GM21528 (cell line): ENCODE results near the gene HABP4.
"Not testable (repeated sequence)": the region's sequence is repeated elsewhere in the genome, so short reads cannot be mapped to it uniquely, and the experiment has no call there.

Experiments
- ATAC-seq: cut with Tn5 transposase; IDR thresholded peaks from one replicate; pipeline ENCODE4 v1.9.1; 2021; ENCODE audit warnings: mild to moderate bottlenecking, moderate library complexity; ENCODE audit not compliant: unreplicated experiment, low FRiP score

Gene HABP4

DNA sequence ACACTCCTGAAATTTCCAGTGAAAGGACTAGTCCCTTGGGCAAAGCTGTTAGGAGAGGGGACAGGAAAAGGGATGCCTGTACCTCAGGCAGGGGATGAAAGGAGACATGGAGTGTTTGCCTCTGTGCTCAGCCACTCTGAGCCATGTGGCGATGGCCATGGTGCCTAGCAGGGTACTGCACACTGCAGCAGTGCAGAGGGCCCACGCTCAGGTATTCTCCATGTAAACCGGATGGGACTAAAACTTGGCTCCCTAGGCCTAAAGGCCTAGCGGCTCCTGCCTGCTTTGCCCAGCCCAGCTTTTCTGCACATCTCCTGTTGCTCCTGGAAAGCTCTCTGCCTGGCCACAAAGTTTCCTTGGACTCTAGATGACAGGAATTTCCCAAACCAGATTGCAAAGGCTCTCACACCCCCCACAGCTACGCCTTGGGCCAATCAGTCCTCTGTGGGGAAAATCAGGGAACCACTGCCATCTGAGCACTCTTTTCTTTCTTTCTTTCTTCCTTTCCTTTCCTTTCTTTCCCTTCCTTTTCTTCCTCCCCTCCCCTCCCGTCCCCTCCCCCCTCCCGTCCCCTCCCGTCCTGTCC, 44.3 kb downstream of the HABP4 start:
- ATAC-seq = no peak

DNA sequence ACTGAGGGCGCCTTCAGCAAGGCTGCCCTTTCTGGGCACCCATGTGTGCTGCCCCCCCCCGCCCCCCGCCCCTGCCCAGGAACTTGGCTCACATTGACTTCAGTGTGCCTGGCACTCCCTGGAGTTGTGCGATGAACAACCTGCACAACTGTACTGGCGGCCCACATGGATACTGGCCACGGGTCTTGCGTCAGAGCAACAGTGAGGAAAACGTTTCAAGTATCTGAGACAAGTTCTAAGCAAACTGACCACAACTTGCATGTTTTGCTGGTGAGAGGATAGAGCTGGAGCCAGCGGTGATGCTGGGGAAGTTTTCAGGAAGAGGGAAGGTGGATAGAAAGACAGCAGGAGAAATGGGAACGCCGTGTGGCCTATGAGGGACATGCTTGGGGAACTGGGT, 45.4 kb downstream of the HABP4 start:
- ATAC-seq = no peak

DNA sequence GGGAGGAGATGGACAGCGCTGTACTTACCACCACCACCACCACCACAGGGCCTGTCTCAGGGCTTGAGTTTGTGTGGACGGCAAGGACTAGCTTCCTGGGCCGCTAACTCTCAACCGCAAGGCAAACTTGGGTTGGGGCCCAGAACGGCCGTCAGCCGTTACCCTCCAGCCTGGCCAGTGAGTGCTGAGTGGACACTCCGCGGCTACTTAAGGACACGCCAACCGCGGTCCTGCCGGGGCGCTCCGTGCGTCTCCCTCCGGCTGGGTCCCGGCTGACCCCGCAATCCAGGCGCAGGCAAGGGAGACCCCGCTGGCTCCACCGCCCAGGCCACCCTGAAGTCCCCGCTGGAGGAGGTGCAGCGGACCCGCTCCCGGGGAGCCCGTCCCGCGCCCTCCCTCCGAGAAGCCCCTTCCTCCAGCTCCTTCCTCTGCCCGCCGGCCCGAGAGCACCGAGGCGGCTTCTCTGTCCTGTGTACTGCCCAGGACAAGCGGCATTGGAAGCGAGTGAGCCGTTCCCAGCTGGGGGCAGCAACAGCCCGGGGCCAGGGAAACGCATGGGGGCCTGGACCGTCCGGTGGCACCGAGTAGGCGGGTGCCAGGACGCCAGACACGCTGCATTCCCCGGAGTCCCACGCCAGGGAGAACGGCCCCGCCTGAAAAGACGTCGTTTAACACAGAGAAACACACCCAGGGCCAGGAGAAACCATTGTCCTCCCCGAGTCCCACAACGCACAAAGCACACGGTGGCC, 46.6 kb downstream of the HABP4 start:
- ATAC-seq = no peak

DNA sequence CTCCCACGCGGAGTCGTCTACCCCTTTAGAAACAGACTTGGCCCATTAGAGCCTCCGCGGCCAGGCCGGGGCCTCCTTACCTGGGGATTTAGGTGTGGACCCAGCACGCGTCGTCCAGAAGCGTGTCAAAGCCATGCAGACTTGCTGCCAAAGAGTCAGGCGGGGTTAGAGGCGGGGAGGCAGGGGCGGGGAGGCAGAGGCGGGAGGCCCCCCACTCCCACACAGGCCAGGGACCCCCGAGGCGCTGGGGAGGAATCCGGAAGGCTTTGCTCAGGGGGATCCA, 47.1 kb downstream of the HABP4 start:
- ATAC-seq = no peak

DNA sequence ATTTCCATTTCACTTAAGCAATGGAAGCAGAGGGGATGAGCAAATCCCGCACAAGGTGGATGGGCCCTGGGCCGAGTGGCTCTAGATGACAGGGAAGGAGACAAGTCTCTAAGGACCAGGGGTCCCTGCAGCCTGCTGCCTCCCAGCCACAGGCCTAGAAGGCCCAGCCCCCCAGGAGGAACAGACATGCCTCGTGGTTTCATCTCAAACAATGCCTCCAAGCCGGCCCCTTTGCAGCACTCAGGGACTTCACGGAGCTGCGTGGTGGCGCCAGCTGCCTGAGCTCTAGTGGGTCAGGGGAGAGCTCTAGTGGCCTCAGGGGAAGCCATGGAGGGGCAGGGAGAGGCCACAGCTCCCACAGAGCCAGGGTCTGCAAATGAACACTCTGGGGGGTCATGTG, 48.8 kb downstream of the HABP4 start:
- ATAC-seq = no peak

DNA sequence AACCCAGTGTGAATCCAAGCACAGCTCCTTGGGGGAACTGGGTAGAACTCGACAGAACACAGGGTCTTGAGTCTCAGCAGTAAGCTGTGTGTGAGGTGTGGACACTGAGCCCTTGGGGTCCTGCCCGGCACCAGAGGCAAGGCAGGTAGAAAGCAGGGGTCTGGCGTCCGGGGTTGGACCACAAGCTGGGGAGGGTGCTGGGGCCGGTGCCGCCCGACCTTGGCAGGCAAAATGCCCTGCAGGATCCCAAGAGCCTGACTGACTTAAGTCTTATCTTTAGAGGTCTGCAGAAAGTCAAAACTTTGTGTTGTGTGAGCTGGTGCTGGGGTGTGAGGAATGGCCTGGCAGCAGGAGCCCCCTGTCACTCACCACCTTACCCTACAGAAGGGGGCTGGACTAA, 49.3 kb downstream of the HABP4 start:
- ATAC-seq = no peak

DNA sequence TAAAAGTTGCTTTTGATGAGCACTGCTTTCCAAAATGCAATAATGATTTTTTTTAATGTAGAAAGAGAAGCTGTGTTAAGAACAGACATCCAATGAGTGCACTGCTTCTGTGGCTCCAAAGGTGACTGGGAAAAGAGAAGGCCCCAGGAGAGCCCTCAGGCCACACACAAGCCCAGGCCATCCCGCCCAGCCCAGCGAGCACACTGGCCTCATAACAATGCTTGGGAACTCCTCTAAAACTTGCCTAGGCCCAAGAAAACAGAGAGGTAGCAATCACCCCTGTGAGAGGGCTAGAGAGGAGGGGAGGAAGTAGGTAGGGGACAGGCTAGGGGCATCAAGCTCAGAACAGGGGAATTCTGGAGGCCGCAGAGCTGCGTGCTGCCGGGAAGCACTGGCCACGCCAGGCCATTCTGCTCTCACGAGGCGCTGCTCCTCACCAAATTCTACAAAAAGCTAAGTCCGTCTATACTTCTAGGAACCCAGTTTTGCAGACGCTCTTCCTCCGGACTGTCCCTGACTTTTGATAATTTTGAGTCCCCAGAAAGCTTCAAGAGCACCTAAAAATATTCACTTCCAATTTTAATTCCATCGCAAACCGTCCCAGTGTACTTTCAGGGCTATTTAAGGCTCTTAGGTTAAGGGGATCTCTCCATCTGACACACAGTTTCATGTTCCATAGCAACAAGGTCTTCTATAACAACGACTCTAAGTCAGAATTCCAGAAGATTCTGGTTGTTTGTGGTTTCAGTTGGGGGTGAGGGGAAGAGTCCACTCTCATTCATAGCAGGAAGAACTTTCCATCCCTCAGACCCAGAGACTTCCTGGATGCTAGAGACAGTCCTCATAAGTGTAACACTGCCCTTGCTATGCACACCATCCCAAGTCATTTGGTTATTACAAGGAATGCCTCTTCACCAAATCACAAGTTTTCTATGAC, 51.0 kb downstream of the HABP4 start:
- ATAC-seq = no peak

DNA sequence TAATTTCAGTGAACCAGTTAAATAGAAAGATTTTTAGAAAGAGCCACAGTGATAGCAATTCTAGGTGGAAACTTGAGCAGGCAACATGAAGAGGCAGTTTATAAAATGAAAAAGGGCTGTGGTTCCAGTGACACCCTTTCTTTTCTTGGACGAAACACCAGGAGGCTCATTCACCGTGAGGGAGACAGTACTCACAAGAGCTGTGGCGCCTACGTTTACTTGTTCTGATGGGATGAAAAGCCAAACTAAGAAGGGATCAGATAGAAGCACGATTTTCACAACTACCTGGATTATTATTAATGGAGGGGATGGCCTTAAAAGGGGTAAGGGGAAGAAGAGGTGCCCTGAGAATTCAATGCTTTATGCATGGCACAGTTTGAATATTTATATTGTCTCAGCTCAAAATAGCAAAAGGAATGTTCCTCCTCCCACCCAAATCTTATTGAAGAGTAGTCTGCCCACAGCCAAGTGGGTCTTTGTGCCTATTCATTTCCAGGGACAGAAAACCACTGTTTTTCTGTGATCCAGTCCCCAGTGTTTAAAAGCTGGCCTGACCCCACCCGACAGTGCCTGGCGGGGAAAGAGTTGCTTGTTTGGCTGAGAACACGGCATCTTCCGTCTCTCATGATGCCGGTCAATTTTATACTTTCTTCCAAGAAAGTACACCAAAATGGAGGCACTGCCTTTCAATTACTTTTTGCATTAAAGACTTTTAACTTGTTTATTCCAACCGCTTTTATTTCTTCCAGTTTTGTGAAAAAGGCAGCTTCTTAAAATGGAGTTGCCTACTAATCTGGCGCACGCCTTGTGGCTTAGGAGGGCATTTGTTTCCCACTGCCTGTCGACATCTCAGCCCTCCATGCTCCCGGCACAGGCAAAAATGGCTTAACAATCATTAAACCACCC, 51.9 kb downstream of the HABP4 start:
- no peak for ATAC-seq

DNA sequence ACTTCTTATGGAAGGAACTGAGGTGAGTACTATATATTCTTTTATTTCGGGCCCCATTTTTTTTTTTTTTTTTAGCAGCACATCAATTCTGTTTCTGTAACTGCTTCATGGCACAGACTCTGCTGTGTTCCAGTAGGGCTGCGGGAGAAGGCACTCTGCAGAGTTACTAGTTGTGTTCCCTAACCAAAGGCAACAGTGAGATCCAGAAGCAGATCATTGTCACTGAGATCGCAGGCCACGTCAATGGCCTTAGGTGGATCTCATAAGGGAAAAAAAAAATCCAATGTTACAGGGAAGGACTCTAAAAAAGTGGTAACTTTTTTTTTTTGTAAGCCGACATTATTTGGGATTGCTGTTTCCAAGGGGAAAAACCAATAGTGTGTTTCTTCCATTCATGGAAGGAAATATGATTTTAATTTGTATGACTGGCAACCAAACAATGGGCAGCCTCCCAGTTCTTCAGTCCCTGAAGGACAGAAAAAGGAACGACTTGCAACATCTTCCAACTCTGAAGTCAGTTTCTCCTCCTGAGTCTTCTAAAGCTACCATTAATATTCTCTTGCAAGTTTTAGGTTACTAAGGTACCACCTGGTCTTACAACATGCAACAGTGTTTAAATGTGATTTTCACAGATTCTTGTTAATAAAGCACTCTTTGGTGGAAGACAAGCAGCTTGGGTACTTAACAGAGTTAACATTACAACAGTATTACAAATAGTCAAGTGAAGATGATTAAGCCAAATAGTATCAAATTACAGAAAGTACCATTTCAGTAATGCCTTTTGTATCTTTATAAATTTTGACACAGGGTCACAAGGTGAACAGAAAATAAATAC, 52.8 kb downstream of the HABP4 start:
- ATAC-seq = no peak

DNA sequence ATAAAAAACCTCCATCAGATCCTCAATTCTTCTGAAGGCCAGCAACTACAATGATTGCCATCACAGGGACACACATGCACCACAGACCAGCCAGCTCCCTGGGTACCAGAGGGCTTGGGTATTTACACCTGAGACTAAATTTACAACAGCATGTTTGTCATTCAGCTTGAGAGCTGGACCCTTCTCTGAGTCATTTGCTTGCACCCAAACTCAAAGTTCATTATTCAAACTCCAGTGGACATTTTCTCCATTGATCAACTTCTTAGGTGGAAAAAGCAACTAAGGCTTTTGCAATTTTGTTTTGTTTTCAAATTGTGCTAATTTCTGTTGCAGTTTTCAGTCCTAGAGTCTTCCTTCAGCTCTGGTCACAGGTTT, 53.4 kb downstream of the HABP4 start:
- not testable (repeated sequence) for ATAC-seq

DNA sequence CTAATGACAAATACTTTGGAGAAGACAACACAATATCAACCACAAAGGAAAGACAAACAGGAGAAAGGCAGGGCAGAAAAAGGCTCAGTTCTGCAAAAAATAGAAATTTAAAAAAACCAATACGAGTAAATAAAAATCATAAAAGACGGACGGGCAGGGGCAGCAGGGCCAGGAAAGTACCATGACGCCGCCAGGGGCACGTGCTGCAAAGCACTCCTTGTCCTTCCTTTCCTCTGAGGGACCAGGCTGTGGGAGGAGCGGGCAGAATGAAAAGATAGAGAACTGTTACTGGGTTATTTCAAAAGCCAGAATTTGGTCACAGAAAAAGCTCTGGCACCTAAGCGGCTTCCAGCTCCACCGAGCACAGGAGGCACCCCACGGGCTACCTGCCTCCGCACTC, 53.9 kb downstream of the HABP4 start:
- no peak for ATAC-seq

DNA sequence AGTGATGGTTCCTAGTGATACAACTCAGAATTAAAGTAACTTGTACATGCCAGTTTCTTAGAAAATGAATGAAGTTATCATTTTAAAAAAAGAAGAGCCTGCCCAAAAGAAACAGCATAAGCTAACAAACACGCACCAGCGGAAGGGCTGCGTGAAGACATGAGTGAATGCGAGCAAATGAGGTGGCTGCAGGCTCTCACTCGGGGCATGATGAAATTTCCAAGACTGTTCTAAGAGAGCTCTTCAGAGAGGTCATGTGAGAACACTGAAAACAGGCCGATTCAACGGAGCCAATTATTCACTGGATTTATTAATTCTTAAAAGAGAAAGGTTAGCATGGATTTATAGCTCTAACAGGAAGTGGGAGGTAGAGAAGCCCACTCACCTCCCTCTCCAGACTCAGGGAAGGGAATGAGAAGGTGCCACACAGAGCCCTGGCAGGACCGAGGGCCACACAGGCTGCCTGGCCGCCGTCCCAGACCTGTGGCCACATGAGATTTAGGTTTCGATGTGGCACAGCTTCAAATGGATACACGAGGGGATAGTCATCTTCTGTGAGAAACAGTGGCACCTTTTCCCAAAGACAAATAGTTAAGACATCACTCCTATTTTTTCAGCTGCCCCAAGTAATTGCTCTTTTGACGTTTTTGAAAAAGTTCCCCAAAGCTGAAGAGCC, 55.5 kb downstream of the HABP4 start:
- no peak for ATAC-seq

DNA sequence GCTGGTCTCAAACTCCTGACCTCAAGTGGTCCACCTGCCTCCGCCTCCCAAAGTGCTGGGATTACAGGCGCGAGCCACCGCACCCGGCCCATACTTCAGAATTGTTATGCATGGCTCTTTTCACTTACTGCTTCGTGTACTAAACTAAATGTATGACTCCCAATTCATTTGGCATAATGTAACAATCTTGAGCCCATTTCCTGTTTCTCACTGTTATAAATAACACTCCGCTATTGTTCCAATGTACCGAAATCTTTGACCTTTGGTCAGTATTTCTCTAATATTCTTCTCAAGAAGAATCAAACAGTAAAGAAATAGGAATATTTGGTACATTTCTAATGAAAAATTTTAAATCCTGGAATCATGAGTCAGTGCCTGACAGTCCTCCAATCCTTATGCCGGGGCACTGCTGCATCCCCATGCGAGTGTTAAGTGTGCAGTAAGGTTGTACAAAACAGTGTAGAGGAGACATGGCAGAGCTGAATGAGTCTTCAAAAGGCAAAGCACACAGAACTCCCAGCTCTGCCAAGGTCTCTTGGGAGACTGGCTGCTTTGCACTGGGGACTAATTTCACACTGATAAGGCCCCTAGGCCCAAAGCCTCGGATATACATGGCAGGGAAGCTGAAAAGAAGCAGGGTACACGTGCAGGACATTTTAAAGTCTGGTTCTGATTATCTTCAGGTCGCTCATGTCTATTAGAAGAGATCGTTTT, 58.4 kb downstream of the HABP4 start:
- no peak for ATAC-seq

DNA sequence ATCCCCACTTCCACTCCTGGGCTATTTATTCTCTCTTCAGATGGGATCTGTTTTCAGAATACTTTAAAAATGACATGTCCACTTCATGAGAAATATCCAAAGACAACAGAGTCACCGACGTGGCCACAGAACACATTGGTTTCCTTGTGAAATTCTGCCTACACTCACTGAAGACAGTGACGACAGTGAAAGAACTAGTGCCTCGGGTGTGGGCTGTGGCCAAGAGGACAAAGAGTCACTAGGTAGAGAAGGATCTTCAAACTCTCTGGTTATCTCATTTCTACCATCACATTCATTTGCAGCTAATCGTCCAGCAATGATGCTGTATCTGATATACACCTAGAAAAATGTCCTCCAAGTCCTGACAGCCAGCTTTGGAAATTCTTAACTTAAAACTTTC, 59.1 kb downstream of the HABP4 start:
- ATAC-seq = no peak

DNA sequence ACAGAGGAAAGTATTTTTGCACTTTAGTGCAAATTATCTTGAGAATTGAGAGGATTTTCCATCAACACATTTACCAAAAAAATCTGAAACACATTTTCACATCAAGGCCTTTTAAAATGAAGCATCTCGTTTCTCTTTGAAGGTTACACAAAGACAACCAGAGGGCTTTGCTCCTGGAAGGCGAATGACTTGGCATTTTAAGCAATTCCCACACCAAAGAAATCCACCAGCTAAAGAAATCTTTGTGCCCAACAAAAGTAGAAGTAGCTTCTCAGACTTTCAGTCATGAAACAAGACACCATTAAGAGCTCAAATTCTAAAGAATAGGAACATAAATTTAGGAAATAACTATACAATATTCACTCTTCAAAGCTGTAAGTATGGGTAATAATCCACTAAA, 59.9 kb downstream of the HABP4 start:
- no peak for ATAC-seq

DNA sequence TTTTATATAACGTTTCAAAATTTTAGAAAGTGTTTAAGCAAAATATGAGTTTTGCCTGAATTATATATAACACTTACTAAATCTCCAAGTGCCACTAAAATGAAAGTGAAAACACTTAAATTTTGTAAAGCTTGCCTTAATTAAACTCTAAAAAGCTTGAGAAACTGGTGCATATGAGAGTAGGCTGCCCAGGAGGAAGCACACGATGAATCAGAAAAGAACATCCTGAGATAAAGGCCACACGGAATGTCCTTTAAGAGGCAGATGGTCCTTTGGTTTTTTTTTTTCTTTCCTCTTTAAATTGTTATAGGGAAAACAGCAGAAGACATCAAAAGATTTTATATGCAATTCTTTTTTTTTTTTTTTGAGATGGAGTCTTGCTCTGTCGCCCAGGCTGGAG, 60.3 kb downstream of the HABP4 start:
- no peak for ATAC-seq

DNA sequence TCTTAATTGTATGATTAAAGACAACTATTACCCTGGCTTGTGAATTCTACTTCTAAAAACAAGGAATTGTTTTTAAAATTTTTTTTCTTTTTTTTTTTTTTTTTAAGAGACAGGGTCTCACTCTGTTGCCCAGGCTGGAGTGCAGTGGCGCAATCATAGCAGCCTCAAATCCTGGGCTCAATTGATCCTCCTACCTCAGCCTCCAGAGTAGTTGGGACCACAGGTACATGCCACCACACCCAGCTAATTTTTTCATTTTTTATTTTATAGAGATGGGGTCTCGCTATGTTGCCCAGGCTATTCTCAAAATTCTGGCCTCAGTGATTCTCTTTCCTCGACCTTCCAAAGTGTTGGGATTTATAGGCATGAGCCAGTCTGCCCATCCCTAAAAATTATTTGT, 62.3 kb downstream of the HABP4 start:
- ATAC-seq = no peak

DNA sequence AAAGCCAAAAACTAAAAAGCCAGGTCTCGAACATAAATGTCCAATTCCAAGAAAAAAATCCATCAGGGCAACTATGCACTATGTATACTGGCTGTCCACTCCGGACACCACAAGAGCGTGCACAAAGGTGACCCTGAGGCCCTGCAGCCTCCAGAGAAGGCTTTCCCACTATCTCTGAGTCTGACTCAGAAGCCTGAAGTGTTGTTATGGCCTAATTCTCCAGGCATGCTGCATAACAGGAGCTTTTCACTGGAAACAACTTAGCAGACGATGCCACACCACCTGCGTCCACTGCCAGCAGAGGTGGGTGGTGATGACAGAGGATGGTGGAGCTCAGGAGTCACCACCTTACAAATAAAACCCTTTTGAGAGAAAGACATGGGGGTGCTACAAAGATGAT, 63.7 kb downstream of the HABP4 start:
- no peak for ATAC-seq
